Measurements from ENCODE around the gene PDCD7. TPM values are rescaled to one million over a fixed set of nuclear protein-coding genes. Genes with fewer than 3 reads are reported as not detected.
A peak's percentile ranks its signal among the peaks of the same experiment; 100 is the strongest.
"Not testable (repeated sequence)": the region's sequence is repeated elsewhere in the genome, so short reads cannot be mapped to it uniquely, and the experiment has no call there.

The PDCD7 gene
- total RNA-seq, 1 experiment from 2014 or later, result 15.6 TPM

DNA sequence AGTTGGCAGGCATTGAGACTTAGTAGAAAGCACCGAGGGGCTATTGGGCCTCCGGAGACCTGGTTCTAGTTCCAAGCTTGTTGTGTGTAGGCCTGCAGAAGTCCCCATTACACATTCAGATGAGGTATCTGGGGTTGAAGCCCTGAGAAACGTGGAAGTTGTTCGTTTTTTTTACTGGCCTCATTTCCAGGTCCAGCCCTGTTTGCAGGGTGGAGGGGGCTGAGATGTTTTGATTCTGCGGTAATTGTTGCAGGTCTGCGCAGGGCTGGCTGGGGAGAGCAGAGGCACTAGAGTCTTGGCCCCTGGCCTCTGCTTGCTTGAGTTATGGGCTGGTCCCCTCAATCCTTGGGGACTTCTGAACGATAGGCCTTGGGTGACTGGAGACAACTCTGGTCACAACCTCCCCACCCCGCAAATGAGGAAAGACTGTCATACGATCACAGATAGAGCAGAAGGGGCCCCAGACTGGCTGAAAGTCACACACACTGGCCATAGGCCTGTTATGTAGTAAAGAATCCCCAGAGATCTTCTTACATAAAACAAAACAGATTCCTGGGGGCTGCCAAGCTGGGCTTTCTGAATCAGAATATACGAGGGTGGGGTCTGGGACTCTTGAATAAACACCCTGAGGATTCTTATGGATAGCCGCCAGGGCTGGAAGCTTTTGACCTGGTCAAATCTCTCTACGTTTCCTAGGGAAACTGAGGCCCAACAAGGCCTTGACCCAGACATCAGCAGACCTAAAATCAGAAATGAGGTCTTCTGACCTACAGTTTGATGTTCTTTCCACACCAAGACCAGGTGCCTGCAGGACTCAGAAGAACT, 41.5 kb downstream of the PDCD7 start:
- no peak for DNase-seq (ENCODE audit: low read depth)

GRCh38 chr15:65089206-65089824, 44.3 kb downstream of the PDCD7 start:
- no peak for DNase-seq (ENCODE audit: low read depth)

DNA sequence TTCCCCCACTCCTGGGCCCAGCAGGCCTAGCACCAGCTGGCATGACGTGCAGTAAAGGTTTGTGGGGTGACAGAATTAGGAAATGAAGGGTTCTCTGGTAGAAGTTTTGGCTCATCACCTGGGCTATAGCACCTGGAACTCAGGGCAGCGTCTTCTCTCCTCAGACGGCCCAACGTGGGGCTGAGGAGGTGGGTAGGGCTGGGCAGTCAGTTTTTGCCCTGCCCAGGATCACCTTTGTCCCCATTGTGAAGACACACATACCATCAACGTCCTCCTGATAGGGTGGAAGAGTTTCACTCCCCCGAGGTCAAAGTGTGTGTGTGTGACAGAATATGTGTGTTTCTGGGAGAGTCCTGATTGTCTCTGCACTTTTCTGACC, 45.0 kb downstream of the PDCD7 start:
- DNase-seq (ENCODE audit: low read depth), result no peak

GRCh38 chr15:65087873-65088642, 45.5 kb downstream of the PDCD7 start:
- no peak for DNase-seq (ENCODE audit: low read depth)

- DNase-seq (ENCODE audit: low read depth), result no peak
Measured at GRCh38 chr15:65087411-65087810, 46.2 kb downstream of the PDCD7 start.

GRCh38 chr15:65086680-65087111, 46.9 kb downstream of the PDCD7 start:
- DNase-seq (ENCODE audit: low read depth), result no peak

DNA sequence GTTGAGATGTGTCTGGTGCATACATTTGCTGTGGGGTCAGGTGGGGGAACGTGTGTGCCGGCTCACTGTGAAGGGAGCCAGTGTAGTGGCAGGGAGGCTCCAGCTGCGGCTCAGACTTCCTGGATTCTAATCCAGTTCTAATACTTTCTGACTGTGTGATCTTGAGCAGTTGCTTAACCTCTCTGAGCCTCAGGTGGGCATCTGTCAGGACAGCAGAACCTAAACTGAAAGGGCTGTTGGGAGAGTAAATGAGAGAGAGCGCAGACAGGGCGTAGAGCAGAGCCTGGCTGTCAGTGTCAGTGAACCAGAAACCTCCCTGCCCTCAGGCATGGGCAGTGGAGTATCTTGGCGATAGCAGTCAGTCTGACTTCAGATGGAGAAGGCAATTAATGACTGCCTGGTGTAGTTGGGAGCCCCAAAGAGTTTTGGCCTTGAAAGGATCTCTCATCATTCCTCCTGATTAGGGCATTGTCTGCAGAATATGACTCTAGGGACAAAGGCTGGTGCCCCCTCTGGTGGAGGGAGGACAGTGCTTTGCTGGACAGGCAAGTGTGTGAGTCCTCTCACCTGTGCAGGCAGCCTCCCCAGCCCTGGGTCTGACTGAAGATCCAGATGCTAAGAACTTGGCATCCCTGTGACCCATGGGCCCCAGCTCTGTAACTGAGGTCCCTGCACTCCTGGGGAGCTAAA, 47.5 kb downstream of the PDCD7 start:
- DNase-seq (ENCODE audit: low read depth), result peak; percentile 29

DNA sequence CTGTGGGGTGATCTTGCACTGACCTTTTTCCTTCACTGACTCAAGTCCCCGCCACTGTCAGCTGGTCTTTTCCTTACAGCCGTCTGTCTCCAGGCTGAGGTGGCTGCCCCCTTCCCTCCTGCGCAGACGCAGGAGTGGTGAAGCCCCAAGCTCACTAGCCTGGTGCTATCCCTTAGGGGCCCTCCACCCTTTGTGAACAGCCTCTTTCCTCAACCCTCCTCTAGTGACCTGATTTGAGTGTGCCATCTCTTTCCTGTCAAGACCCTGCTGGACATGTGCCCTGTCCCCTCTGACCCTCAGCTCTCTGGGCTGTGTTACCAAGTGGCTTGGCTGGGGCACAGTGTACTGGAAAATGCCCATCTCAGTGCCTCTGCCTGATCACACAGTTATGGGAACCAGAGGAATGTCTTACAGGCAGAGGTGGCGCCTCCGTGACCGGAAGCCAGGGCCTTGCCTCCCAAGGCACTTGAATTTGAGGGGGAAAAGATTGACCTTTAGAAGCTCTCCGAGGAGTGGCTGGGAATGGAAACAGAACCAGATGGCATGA, 48.3 kb downstream of the PDCD7 start:
- DNase-seq (ENCODE audit: low read depth), result no peak

DNA sequence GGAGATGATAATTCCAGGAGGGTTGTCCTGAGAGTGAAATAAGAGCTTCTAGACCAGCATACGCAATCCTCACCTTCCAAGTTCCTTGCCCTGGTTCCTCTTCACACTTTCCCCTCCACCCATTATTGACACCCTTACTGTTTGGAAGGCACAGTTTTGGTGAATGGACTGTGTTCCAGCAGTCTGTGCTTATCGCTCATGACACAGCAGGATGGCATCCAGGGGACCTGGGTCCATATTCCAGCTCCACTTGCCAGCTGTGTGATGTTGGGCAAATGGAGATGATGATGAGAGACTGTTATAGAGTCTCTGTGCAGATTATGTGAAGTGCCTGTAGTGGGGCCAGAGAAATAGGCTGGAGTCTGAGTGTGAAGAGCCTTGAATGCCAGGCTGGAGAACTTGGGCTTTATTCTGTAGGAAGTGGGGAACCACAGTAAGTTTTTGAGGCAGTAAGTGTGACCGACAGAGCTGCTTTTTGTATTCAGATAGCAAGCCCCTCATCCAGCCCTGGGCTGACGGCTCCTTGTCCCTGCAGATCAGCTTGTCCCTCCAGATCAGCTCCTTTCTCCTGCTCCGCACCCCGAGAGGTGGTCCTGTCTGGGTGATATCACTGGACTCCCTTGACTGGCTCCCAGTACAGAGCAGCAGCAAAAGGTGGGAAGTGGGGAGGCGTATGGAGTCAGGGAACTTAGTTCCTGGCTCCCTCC, 49.0 kb downstream of the PDCD7 start:
- DNase-seq (ENCODE audit: low read depth), result no peak

DNA sequence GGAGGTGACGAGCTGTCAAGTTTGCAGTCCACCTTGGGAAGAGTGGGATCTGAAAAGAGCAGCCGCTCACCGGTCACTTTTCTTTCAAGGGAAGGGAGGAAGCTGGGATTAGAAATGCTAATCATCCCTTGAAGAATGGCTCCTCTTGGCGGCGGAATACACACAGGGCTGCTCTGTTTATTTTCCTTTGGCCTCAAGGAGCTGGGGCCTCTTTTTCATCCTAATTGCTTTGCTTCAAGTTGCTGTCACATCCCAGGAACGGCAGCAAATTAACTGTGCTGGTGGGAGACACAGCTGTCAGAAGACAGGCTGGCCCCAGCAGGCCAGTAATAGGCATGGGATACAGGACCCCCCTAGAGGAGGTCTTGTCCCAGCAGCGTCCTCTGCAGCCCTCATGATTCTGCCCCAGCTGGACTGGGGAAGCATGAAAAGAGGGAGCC, 50.3 kb downstream of the PDCD7 start:
- DNase-seq (ENCODE audit: low read depth), result no peak

GRCh38 chr15:65082303-65082953, 51.2 kb downstream of the PDCD7 start:
- DNase-seq (ENCODE audit: low read depth), result no peak

DNA sequence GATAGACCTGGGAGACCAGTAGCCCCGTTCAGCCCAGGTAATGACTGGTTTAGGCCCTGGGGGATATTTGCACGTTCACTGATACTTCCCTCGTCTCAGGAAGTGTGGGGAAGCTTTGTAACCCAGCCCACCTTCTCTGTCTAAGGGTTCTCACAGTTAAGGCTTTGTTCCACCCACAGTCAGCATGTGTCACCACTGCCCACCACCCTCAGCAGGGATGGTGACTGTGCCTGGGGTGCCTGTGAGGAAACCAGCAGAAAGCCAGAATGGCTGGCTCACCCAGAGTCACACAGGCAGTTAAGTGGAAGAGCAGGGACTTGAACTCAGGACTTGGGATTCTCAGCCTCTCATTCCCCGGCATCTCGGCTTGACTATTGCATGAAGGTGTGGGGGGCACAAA, 51.9 kb downstream of the PDCD7 start:
- DNase-seq (ENCODE audit: low read depth), result no peak

GRCh38 chr15:65081270-65081669, 52.3 kb downstream of the PDCD7 start:
- DNase-seq (ENCODE audit: low read depth), result no peak

DNA sequence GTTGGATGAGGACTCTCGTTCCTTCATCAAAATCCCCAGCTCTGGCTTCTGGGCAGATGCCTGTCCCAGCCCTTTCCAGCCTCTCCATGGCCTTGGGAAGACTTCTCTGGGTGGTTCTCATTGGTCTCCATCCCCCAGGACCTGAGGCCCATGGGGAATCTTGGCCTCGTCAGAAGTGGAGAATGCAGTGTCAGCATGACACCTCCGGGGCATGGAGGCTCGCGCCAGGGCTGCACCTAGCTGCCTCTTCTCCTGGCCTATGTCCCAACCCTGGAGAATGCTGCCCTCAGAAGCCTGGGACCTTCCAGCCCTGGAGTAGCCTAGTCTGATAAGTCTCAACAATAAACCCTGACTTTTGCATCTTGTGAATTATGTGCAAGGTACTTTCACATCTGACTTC, 54.0 kb downstream of the PDCD7 start:
- DNase-seq (ENCODE audit: low read depth), result no peak

DNA sequence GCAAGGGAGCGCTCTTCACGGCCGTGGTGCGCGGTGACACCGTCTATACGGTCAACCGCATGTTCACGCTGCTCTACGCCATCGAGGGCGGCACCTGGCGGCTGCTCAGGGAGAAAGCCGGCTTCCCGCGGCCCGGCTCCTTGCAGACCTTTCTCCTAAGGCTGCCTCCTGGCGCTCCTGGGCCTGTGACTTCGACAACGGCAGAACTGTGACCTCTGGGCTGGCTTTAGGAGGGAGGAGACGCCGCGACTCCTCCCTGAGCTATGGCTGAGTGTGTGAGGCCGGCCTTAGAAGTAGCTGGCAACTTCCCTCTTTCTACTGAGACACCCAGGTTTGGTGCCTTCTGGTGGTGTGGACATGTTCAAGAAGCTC, 55.6 kb downstream of the PDCD7 start:
- DNase-seq (ENCODE audit: low read depth), result peak; percentile 13

GRCh38 chr15:65077291-65077980, 56.2 kb downstream of the PDCD7 start:
- DNase-seq (ENCODE audit: low read depth), result no peak

- DNase-seq (ENCODE audit: low read depth), result no peak
Measured at GRCh38 chr15:65076486-65077290, 56.9 kb downstream of the PDCD7 start, which contains the start of gene KBTBD13. TSS of gene KBTBD13 (plus strand) at chr15:65076746. CDS start at chr15:65076816, 70 bp downstream.

DNA sequence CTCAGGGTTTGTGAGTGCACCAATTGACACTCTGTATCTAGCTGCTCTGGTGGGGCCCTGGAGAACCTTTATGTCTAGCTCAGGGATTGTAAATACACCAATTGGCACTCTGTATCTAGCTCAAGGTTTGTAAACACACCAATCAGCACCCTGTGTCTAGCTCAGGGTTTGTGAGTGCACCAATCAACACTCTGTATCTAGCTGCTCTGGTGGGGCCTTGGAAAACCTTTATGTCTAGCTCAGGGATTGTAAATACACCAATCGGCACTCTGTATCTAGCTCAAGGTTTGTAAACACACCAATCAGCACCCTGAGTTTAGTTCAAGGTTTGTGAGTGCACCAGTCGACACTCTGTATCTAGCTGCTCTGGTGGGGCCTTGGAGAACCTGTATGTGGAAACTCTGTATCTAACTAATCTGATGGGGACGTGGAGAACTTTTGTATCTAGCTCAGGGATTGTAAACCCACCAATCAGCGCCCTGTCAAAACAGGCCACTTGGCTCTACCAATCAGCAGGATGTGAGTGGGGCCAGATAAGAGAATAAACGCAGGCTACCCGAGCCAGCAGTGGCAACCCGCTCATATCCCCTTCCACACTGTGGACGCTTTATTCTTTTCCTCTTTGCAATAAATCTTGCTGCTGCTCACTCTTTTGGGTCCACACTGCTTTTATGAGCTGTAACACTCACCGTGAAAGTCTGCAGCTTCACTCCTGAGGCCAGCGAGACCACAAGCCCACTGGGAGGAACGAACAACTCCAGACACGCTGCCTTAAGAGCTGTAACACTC, 57.8 kb downstream of the PDCD7 start:
- DNase-seq (ENCODE audit: low read depth), result not testable (repeated sequence)

Data from LHCN-M2 (cell line).